HS-5 (cell line): ENCODE data around the gene TAS1R1.
"Not testable (repeated sequence)": the region's sequence is repeated elsewhere in the genome, so short reads cannot be mapped to it uniquely, and the experiment has no call there.

ENCODE experiments used
- DNase-seq: peaks from one replicate; pipeline ENCODE4 v3.0.0-alpha.2; 2012; ENCODE audit warnings: low read depth

The TAS1R1 gene

GRCh38 chr1:6591222-6591621, 36.1 kb downstream of the TAS1R1 start:
- DNase-seq = no peak

GRCh38 chr1:6591644-6592043, 36.5 kb downstream of the TAS1R1 start:
- no peak for DNase-seq

DNA sequence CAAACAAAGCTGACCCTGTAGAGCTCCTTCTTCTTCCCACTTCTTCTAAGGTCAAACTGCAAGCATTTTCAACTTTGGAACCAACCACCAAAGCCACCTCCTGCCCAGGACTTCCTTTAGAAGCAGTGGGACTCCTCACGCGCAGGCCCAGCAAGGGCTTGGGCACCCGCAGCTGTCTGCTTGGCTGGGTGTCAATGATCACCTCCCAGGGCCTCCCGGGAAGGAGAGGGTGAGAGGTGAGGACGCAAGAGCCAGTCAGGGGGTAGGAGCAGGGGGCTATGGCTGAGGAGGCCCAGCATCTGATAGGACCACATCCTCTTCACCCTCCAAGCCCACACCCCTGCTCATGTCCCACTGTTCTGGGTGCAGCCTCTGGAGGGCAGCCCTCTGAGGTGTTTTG, 37.3 kb downstream of the TAS1R1 start:
- DNase-seq = no peak

GRCh38 chr1:6592865-6593593, 37.9 kb downstream of the TAS1R1 start:
- no peak for DNase-seq

DNA sequence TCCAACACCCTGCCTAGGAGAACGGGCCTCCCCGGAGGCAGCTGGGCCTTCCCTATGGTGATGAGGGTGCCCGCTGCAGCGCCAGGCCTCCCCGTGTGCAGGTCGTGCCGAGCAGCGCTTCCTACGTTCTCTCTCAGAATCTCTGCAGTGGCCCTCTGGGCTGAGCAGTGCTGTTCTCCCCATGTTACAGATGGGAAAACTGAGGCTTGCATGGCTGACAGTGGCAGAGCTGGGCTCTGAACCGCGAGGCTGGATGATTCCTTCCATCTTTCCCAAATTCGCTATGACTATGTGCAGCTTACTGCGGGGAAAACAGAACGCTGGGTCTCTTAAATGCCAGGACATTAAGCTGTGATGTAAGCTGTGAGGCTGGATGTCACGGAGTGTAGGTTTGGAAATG, 38.7 kb downstream of the TAS1R1 start:
- no peak for DNase-seq

DNA sequence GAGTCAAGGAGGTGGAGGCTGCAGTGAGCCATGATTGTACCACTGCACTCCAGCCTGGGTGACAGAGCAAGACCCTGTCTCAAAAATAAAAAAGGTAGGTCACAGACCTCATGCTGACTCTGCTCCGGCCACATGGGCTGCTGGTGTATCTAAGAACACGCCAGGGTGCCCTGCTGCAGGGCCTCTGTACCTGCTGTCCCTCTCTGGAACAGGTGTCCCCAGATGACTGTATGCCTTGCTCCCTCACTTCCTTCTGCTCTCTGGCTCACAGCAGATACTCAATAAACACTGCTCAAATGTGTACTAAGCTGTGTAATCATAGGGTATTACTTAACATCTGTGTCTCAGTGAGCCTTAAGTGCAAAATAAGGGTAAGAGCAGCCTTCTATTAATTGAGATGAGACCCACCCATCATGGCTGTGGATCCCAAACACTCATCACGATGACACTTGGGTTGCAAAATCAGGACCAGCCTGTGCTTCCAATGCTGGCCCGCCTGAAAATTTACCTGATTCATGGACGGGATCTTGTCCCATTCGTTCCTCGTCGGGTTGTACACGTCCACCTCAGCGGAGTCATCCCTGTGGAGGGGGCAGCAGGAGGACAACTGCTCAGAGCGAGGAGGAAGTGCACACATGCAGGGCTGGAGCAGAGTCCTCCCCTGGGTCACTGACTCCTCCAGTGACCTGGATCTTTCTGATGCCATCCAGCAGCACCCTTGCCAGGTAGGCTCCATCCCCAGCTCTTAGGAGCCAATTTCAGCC, 40.1 kb downstream of the TAS1R1 start:
- no peak for DNase-seq

DNA sequence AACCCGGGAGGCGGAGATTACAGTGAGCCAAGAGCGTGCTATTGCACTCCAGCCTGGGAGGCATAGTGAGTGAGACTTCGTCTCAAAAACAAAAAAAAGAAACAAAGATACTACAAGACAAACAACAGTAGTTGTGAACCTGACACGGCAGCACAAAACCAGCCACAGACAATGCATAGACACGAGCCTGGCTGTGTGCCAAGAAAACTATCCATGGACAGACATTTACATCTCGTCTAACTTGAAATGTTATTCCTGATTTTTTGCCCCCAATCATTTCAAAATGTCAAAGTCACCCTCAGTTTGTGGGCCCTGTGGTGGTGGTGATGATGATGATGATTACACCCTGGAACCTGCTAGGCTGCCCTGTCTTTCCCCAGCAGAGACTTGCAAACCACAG, 41.2 kb downstream of the TAS1R1 start:
- no peak for DNase-seq

DNA sequence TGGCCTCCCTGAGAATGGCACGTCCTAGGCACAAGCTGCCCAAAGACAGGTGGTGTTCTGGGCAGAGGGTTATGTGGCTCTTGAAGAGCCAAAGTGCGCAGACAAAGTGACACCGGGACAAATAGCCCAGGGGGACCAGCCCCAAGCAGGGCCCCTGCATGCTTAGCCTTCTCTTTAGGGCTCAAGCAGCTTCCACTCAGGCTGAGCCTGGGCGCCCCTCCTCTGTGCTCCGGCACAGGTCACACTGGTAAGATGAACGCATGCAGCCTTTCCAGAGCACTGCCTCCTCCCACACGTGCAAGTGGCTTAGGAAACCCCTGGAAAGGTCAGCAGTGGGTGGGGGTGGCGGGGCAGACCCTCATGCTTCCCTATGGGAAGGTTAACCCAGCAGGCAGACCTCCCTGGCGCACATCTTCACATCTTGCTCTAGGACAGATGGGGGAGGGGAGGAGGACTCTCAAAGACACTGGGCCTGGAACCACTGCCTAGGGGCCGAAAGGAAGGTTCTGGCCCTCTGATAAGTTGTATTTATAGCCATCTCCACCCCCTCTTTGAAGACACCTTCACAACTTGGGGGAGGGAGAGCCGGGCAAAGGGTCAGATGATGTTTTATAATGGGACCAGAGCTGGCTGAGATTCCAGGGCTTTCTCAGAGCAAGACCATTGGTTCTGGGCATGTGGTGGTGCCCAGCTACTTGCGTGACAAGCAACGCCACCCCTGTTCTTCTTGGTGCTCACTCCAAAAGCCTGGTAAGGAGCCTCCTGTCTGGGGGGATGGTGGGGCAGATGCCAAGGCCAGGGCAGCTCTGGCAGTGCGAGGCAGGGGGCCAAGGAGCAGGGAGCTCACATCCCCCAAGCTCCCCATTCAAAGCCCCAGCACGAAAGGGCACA, 42.0 kb downstream of the TAS1R1 start:
- no peak for DNase-seq

DNA sequence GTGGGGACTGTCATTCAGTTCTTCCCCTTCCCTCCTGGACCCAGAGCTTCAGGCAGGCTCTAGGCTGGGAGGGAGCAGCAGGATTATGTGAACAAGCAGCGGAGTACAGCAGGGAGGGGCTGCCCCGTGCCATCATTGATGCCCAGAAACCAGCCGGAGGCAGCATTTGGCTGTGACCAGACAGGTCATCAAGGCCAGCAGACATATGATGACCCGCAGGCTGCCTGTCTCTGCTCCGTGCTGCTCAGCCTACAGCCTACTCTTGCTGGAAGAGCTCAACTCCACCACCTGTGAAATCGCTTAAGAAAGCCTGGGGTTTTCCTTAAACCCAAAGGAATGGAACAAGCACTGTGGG, 42.6 kb downstream of the TAS1R1 start:
- no peak for DNase-seq

- DNase-seq = no peak
These were observed 44.3 kb downstream of the TAS1R1 start for GRCh38 chr1:6599141-6599975.

DNA sequence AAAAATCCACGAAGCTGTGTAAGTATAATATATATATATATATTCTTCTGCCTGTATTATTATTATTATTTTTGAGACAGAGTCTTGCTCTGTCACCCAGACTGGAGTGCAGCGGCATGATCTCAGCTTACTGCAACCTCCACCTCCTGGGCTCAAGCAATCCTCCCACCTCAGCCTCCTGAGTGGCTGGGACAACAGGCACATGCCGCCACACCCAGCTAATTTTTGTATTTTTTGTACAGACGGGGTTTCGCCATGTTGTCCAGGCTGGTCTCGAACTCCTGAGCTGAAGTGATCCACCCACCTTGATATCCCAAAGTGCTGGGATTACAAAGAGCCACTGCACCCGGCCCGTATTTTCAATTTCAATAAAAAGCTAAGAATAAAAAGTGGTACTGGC, 44.9 kb downstream of the TAS1R1 start:
- DNase-seq = not testable (repeated sequence)

GRCh38 chr1:6600410-6601048, 45.4 kb downstream of the TAS1R1 start:
- no peak for DNase-seq

GRCh38 chr1:6601049-6601922, 46.2 kb downstream of the TAS1R1 start:
- peak; percentile 95 for DNase-seq

- DNase-seq = no peak
These were observed 47.0 kb downstream of the TAS1R1 start for GRCh38 chr1:6601923-6602668.

DNA sequence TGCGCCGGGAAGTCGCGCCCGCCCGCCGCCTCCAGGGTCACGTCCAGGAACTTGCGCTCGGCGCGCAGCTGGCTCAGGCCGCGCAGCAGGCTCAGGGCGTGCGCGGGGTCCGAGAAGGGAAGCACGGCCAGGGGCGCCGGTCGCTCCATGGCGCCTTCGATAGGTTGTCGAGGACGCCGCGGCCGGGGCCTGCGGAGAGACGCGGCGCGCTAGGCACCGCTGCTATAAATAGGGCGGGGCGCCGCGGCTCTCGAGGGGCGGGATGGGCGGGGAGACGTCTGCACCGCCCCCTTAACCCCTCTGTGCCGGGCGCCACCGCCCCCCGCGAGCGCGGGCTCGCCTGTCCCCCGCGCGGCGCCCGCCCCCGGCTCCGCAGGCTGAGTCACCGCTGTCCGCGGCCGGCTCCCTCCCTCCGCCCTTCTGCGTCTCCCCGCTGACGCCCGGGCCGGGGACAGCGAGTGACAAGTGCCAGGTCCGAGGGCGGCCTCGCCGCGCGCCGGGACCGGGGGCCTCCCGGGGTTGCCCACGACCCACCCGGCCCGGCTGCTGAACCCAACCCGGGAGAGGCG, 47.6 kb downstream of the TAS1R1 start, which contains the start of gene KLHL21:
TSS of gene KLHL21 (minus strand) at position 201 of the 569 bp plus-strand sequence. CDS start at position 149, 52 bp downstream.
- no peak for DNase-seq

GRCh38 chr1:6603238-6603914, 48.3 kb downstream of the TAS1R1 start:
- DNase-seq = no peak

GRCh38 chr1:6603915-6604558, 48.9 kb downstream of the TAS1R1 start:
- no peak for DNase-seq
